NCI-H2081 (cell line): ENCODE data around the gene USB1.
"Not testable (repeated sequence)": the region's sequence is repeated elsewhere in the genome, so short reads cannot be mapped to it uniquely, and the experiment has no call there.

Experiments
- DNase-seq, 2 experiments: peaks; one replicate each; lab custom pipeline; 2025; lab: John Stamatoyannopoulos, UW

The USB1 gene

GRCh38 chr16:57970319-57970718, 30.9 kb upstream of the USB1 start:
- DNase-seq: no peak

GRCh38 chr16:57970970-57971369, 30.2 kb upstream of the USB1 start, which contains the start of gene CNGB1:
CNGB1 (minus strand) TSS chr16:57971128; CDS start chr16:57967286, 3,842 bp downstream.
- DNase-seq: no peak

- no peak for DNase-seq
These were observed 29.4 kb upstream of the USB1 start for GRCh38 chr16:57971848-57972247.

DNA sequence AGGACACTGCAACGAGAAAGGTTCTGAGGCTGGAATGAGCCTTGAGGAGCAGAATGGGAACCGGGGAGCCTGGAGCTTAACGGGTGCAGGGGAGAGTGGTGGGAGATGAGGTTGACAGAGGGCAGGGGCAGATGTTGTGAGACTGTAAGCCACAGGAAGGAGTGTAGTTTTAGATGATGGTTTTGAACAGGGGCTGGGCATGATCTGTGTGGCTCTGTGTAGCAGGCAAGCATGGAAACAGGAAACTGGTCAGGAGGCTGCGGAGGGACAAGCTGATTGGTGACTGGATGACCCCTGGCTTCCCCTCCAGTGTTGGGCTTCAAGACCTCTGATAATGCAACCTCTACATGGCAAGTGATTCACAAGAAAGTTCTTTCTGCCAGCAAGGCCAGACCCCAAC, 28.9 kb upstream of the USB1 start:
- DNase-seq: no peak

DNA sequence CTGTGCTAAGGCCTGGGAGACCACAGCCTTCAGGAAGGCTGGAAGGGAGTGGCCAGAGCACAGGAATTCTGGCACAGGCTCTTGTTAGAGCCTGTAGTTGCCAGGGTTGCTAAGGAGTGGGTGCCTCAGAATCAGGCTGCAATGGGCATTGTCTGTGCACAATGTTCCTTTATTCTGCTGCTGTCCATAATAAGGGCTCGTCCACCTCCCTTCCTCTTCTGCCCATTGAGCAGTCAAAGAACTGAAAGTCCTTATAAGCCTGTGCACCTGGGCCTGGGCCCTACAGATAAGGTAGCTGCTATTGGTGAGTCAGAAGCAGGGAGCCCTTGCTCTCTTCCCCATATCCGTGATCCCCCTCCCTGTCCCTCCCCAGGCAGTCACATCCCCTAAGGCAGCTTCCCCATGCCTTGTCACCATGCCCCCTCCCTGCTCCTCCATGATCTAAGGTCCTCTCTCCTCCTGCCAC, 24.8 kb upstream of the USB1 start:
- DNase-seq: no peak

DNA sequence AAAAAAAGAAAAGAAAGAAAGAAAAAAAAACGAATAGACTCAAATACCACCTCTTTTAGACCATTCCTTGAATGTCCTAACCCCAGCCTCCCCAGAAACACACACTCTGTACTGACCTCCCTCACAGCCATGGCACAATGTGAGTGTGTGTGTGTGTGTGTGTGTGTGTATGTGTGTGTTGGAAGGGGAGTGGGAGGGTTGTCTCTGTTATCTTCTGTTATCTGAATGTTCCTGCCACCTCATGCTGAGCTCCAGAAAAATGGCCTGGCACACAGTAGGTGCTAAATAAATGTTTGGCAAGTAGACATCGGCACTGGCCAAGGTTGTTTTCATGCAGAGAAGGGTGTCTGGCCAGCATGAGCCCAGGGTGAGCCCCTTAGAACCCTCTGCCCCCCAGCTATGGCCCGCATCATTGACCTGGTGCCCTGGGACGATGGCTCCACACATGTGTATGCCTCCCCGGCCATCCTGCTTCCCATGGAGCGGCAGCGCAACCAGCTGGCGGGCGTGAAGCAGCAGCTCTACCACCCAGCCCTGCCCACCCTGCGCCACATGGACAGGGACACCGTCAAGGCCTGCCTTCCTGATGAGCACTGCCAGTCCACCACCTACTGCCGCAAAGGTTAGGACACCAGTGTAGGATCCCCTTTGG, 23.7 kb upstream of the USB1 start:
- no peak for DNase-seq

- DNase-seq: not testable (repeated sequence)
These were observed 23.1 kb upstream of the USB1 start for GRCh38 chr16:57978070-57978465.

DNA sequence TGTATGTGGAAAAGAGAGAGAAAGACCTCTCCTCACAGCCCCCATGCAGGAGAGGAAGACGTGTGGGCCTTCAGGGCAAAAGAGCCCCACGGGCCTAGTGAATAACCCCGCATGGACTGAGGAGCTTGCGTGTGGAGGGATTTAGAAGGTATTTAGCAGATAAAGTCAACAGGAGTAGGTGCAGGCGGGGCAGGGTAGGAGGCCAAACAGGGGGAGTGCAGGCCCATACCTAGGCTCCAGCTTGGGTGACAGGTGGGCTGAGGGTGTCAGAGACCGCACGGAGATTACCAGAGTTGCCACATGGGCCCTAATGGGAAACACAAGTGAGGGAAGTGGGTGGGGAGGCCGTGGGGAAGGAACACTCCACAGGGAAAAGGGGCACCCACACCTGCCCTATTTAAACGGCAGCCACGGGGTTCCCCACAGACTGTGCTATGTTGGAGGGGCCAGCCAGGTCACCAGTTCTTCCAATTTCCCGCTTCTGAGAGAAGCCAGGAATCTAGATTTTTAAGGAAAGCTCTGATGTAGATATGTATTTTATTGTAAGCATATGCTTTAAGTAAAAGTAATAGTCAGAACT, 22.1 kb upstream of the USB1 start:
- no peak for DNase-seq

- no peak for DNase-seq
These were observed 19.6 kb upstream of the USB1 start for GRCh38 chr16:57981636-57982035.

- no peak for DNase-seq
These were observed 18.8 kb upstream of the USB1 start for GRCh38 chr16:57982385-57982784.

DNA sequence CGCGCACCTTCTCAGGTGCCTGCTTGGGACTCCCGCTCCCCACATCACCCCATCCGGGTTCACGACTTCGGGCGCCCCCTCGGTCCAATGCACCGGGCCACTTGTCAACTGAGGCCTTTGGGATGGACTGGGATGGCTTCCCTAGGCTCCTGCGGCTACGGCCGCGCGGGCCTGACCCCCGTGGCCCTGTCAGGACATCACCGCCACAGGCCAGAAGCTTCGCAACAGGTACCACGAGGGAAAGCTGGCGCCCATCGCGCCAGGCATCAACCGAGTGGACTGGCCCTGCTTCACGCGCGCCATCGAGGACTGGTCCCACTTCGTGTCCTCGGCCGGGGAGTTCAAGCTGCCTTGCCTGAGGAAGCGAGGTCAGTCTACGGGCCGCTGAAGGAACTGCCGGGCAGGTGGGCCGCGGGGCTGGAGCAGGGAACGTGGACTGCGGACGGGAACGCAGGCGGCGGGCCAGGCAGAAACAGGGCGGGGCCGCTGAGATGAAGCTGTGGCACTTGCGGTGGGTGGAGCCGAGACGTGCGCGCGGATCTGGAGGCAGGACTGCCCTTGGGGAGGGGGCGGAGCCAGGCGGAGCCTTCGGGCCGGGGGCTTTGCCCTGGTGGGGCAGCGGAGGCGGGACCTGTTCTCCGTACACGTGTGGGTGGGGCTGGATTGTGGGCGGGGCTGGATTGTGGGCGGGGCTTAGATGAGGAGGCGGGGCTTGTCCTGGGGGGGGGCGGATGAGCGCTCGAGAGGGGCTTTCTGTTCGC, 16.6 kb upstream of the USB1 start:
- no peak for DNase-seq

- DNase-seq: no peak
These were observed 15.7 kb upstream of the USB1 start for GRCh38 chr16:57985204-57986181.

- DNase-seq: no peak
These were observed 15.0 kb upstream of the USB1 start for GRCh38 chr16:57986196-57986595.

DNA sequence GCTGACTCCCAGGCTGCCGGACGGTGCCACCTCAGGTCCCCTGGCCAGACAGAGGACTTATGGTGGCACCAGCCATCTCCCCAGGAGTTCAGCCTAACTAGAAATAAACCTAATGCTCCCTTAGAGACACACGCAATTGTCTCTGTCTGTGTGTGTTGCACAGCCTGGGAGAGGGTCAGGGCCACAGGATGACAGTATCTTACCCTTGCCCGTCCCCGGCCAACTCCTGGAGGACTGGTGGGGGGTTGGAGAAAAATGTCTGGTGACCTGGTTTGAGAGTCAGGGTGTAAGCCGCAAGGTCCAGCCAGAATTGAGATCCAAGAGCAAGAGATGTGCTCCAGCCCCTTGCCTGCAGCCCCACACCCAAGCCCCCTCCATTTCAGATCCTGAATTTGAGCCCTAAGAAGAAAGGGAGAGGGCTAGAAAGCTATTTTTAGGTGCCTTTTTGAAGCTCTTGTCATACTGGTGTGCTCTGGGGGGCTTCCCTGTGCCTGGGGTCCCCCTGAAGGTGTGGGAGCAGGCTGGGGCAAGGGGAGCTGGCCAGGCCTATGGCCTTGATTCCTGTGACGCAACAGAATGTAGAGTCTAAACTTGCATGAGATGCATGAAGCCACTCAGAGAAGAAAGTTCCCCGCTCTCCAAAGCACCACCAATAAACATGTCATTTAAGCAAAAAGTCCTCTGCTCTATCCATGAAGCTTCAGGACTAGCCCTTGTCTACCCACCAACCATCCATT, 13.6 kb upstream of the USB1 start:
- DNase-seq: no peak

DNA sequence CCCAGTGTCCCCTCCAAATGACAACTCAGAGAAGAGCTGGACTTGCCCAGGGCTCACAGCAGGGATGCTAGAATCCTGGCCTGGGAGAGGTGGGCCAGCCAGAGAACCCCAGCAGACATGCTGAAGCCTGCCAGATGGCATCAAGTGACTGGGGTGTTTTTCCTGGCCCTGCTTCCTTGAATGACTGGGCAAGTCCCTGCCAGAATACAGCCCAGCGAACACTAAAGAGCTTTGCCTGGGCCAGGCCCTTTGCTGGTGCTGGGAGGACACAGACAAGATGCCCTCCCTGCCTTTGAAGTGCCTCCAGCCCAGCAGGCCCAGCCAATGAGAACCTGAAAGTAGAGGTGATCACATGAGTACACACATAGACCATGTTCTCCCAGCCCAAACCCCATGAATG, 12.3 kb upstream of the USB1 start:
- DNase-seq: no peak

- no peak for DNase-seq
These were observed 9.6 kb upstream of the USB1 start for GRCh38 chr16:57991551-57992059.

- DNase-seq: no peak
These were observed 9.1 kb upstream of the USB1 start for GRCh38 chr16:57992084-57992483.

GRCh38 chr16:57993438-57993837, 7.8 kb upstream of the USB1 start:
- DNase-seq: peak in 1 of 2 experiments; percentile 31

DNA sequence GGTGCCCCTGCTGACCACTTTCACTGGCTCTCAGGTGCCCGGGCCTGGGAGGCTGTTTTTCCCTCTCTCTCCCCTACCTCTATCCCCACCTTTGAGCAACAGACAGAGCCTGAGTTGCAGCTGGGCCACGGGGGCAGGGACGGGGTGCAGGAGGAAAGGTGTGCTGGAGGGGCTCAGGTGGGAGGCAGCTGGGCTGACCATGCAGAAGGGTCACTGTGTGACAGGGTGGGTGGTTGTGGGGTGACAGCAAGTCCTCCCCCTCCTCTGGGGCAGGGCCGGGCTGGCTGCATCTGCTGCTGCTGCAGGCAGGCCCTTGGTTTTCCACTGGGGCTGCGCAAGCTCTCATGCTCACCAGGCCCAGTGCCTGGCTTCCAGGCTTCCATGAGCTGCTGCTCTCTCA, 7.3 kb upstream of the USB1 start:
- no peak for DNase-seq

GRCh38 chr16:57994361-57994760, 6.8 kb upstream of the USB1 start:
- DNase-seq: no peak

DNA sequence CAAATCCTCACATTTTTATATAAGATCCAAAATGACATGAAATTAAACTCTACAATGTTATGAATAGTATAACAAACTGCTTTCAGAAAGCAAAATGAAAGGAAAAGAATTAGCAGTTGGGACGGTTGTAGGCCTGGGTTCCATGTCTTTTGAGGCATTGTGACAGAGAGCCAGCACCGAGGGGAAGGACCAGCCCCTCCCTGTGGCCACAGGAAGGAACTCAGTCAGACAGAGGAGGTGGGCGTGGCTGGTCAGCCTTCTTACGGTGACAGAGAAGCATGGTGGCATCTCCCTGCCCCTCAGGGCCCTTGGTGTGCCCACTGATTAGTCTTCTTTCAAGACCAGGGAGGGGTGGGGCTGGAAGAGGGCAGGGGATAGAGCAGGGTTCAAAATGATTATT, 6.4 kb upstream of the USB1 start:
- DNase-seq: peak in 1 of 2 experiments; percentile 21
